CD4-positive, CD25-positive, alpha-beta regulatory T cell (primary cell): ENCODE data around the gene RPL13. TPM values are rescaled to one million over a fixed set of nuclear protein-coding genes. Genes with fewer than 3 reads are reported as not detected.

Source experiments
- ATAC-seq, 2 donors: fragments of 150-1000 bp; cut with Tn5 transposase; one replicate each; pipeline ENCODE4 v1.10.0; 2021; ENCODE audit warnings: low read depth in 2 of 2, moderate number of reproducible peaks in 2 of 2, moderate library complexity in 1 of 2
- DNase-seq, 3 donors: peaks; one replicate each; pipeline versions ENCODE4 v3.0.0 to v3.0.0-alpha.2; 2012 to 2022; ENCODE audit warnings: mixed read lengths in 1 of 3
- H3K27ac ChIP-seq: one replicate; pipeline ENCODE4 v1.7.0; 2013; ENCODE audit warnings: mild to moderate bottlenecking, low read length; ENCODE audit not compliant: insufficient read depth, poor library complexity, severe bottlenecking
- H3K27me3 ChIP-seq: one replicate; pipeline ENCODE4 v1.7.0; 2013; ENCODE audit warnings: low read length; ENCODE audit not compliant: control insufficient read depth, insufficient read depth
- H3K36me3 ChIP-seq: one replicate; pipeline ENCODE4 v1.7.0; 2013; ENCODE audit warnings: mild to moderate bottlenecking, low read length, moderate library complexity; ENCODE audit not compliant: control insufficient read depth, insufficient read depth
- H3K4me1 ChIP-seq: 2 replicates; pipeline ENCODE4 v1.7.0; 2013; ENCODE audit warnings: mild to moderate bottlenecking, low read length; ENCODE audit not compliant: insufficient read depth, control insufficient read depth, poor library complexity, severe bottlenecking
- H3K4me3 ChIP-seq: one replicate; pipeline ENCODE4 v1.7.0; 2013; ENCODE audit warnings: low read depth, mild to moderate bottlenecking, low read length, moderate library complexity
- H3K9me3 ChIP-seq, 2 experiments: 1 replicate in 1 of 2; 2 replicates in 1 of 2; pipeline ENCODE4 v1.7.0; 2013; ENCODE audit warnings: low read length in 2 of 2, mild to moderate bottlenecking in 1 of 2, moderate library complexity in 1 of 2; ENCODE audit not compliant: control insufficient read depth in 2 of 2
- H3K27ac Mint-ChIP-seq, 3 donors: one replicate each; pipeline ENCODE4 v1.8.0; 2020 to 2022; ENCODE audit warnings: mild to moderate bottlenecking in 3 of 3, mixed read lengths in 3 of 3, moderate library complexity in 2 of 3
- H3K27me3 Mint-ChIP-seq: one replicate; pipeline ENCODE4 v1.8.0; 2022; ENCODE audit warnings: mild to moderate bottlenecking, mixed read lengths
- H3K36me3 Mint-ChIP-seq: one replicate; pipeline ENCODE4 v1.8.0; 2020; ENCODE audit warnings: mixed read lengths
- H3K4me1 Mint-ChIP-seq, 4 donors: one replicate each; pipeline ENCODE4 v1.8.0; 2020 to 2022; ENCODE audit warnings: mixed read lengths in 4 of 4, mild to moderate bottlenecking in 1 of 4
- H3K4me3 Mint-ChIP-seq, 4 donors: one replicate each; pipeline ENCODE4 v1.8.0; 2020 to 2022; ENCODE audit warnings: mild to moderate bottlenecking in 4 of 4, mixed read lengths in 4 of 4, moderate library complexity in 3 of 4
- H3K9me3 Mint-ChIP-seq, 7 donors: one replicate each; pipeline ENCODE4 v1.8.0; 2020 to 2022; ENCODE audit warnings: mixed read lengths in 7 of 7, mild to moderate bottlenecking in 3 of 7, moderate library complexity in 2 of 7
- polyA plus RNA-seq, 4 donors: library from polyadenylated mRNA; unstranded; fragments of 300-500 nt; fragmentation: Illumina TruSeq; gene quantifications; one replicate each; pipeline ENCODE4 v1.2.3, GENCODE V29; 2021
- total RNA-seq: library from RNA; stranded (reverse); gene quantifications from one replicate; pipeline ENCODE4 v1.2.3, GENCODE V29; 2022

The RPL13 gene
- total and polyA plus RNA-seq, 5 donors from 2014 or later: 3,164 to 6,519 (median 4,220) TPM

GRCh38 chr16:89589241-89589926 is 28.9 kb downstream of the RPL13 start:
- Histone ChIP-seq H3K4me3 (no peak overlapping the region), H3K27me3 (no peaks in the 10 kb centered on the region), H3K4me1 (peaks cover 13% of the 10 kb centered on the region), H3K27ac (no peak overlapping the region), H3K9me3 (no peaks in the 10 kb centered on the region), H3K36me3 (no peaks in the 10 kb centered on the region)
- no peak overlapping the region for H3K4me3 Mint-ChIP-seq
- H3K9me3 Mint-ChIP-seq: no peaks in the 10 kb centered on the region
- H3K27me3 Mint-ChIP-seq: no peaks in the 10 kb centered on the region
- DNase-seq (no peak), ATAC-seq (no peak)
- H3K4me1 Mint-ChIP-seq: peaks cover 1 to 13% (median 7%) of the 10 kb centered on the region in 4 donors
- H3K27ac Mint-ChIP-seq: no peak overlapping the region
- no peaks in the 10 kb centered on the region for H3K36me3 Mint-ChIP-seq

- Mint-ChIP-seq H3K27me3 (no peaks in the 10 kb centered on the region), H3K27ac (peak overlapping the region in 1 of 3 donors; percentile 83), H3K9me3 (no peaks in the 10 kb centered on the region), H3K36me3 (no peaks in the 10 kb centered on the region), H3K4me3 (peak overlapping the region in 3 of 4 donors; percentile 35 to 65 (median 44)), H3K4me1 (peaks cover 1 to 10% (median 7%) of the 10 kb centered on the region in 4 donors)
- no peak overlapping the region for H3K27ac ChIP-seq
- DNase-seq (peak in 2 of 3 donors; percentile 61 to 71), ATAC-seq (peak; percentile 70 to 86)
- H3K9me3 ChIP-seq: no peaks in the 10 kb centered on the region
- H3K27me3 ChIP-seq: no peaks in the 10 kb centered on the region
- H3K36me3 ChIP-seq: no peaks in the 10 kb centered on the region
- peak overlapping the region; percentile 50 for H3K4me3 ChIP-seq
- peaks cover 13% of the 10 kb centered on the region for H3K4me1 ChIP-seq
Measured at GRCh38 chr16:89593841-89594240, 33.4 kb downstream of the RPL13 start.

GRCh38 chr16:89595330-89596060 is 35.0 kb downstream of the RPL13 start:
- H3K27me3 Mint-ChIP-seq: no peaks in the 10 kb centered on the region
- H3K4me3 ChIP-seq: no peak overlapping the region
- H3K27ac ChIP-seq: no peak overlapping the region
- no peaks in the 10 kb centered on the region for H3K36me3 ChIP-seq
- H3K9me3 ChIP-seq: no peaks in the 10 kb centered on the region
- DNase-seq (no peak), ATAC-seq (no peak)
- H3K4me3 Mint-ChIP-seq: no peak overlapping the region
- peaks cover 13% of the 10 kb centered on the region for H3K4me1 ChIP-seq
- H3K9me3 Mint-ChIP-seq: no peaks in the 10 kb centered on the region
- no peak overlapping the region for H3K27ac Mint-ChIP-seq
- H3K27me3 ChIP-seq: no peaks in the 10 kb centered on the region
- H3K4me1 Mint-ChIP-seq: peaks cover 1 to 10% (median 7%) of the 10 kb centered on the region in 4 donors
- no peaks in the 10 kb centered on the region for H3K36me3 Mint-ChIP-seq

GRCh38 chr16:89596061-89596689 is 35.7 kb downstream of the RPL13 start:
- Mint-ChIP-seq H3K27ac (no peak overlapping the region), H3K27me3 (no peaks in the 10 kb centered on the region), H3K9me3 (no peaks in the 10 kb centered on the region), H3K4me3 (no peak overlapping the region), H3K4me1 (peaks cover 1 to 10% (median 7%) of the 10 kb centered on the region in 4 donors), H3K36me3 (no peaks in the 10 kb centered on the region)
- Histone ChIP-seq H3K4me1 (peaks cover 13% of the 10 kb centered on the region), H3K4me3 (no peak overlapping the region), H3K27me3 (no peaks in the 10 kb centered on the region), H3K27ac (no peak overlapping the region), H3K36me3 (no peaks in the 10 kb centered on the region), H3K9me3 (no peaks in the 10 kb centered on the region)
- DNase-seq (no peak), ATAC-seq (no peak)

GRCh38 chr16:89596957-89597649 is 36.6 kb downstream of the RPL13 start:
- DNase-seq (no peak), ATAC-seq (no peak)
- Mint-ChIP-seq H3K4me3 (no peak overlapping the region), H3K27me3 (peaks cover under 1% of the 10 kb centered on the region), H3K36me3 (no peaks in the 10 kb centered on the region), H3K27ac (no peak overlapping the region), H3K4me1 (peaks cover 1 to 12% (median 7%) of the 10 kb centered on the region in 4 donors), H3K9me3 (no peaks in the 10 kb centered on the region)
- Histone ChIP-seq H3K9me3 (no peaks in the 10 kb centered on the region), H3K4me1 (peaks cover 16% of the 10 kb centered on the region), H3K36me3 (no peaks in the 10 kb centered on the region), H3K4me3 (no peak overlapping the region), H3K27me3 (no peaks in the 10 kb centered on the region), H3K27ac (no peak overlapping the region)

GRCh38 chr16:89598199-89598598 is 37.7 kb downstream of the RPL13 start:
- H3K27ac ChIP-seq: no peak overlapping the region
- peaks cover 8% of the 10 kb centered on the region for H3K27me3 Mint-ChIP-seq
- no peaks in the 10 kb centered on the region for H3K9me3 Mint-ChIP-seq

GRCh38 chr16:89599451-89599858 is 39.0 kb downstream of the RPL13 start:
- no peaks in the 10 kb centered on the region for H3K36me3 ChIP-seq
- H3K9me3 Mint-ChIP-seq: no peaks in the 10 kb centered on the region
- H3K27ac Mint-ChIP-seq: peak overlapping the region in 2 of 3 donors; percentile 51 to 58
- ATAC-seq (peak in 1 of 2 donors; percentile 16), DNase-seq (peak in 1 of 3 donors; percentile 32)
- H3K4me3 ChIP-seq: no peak overlapping the region
- H3K4me3 Mint-ChIP-seq: no peak overlapping the region
- no peaks in the 10 kb centered on the region for H3K36me3 Mint-ChIP-seq
- no peak overlapping the region for H3K27ac ChIP-seq
- H3K9me3 ChIP-seq: no peaks in the 10 kb centered on the region
- peaks cover 8% of the 10 kb centered on the region for H3K27me3 Mint-ChIP-seq
- H3K4me1 Mint-ChIP-seq: peaks cover 0 to 12% (median 4%) of the 10 kb centered on the region in 4 donors
- peaks cover 13% of the 10 kb centered on the region for H3K4me1 ChIP-seq
- no peaks in the 10 kb centered on the region for H3K27me3 ChIP-seq

More at GRCh38 chr16:89598199-89598598, 37.7 kb downstream of the RPL13 start:
- ATAC-seq (no peak), DNase-seq (no peak)
- no peaks in the 10 kb centered on the region for H3K9me3 ChIP-seq
- H3K27me3 ChIP-seq: no peaks in the 10 kb centered on the region
- no peaks in the 10 kb centered on the region for H3K36me3 ChIP-seq
- H3K4me3 ChIP-seq: no peak overlapping the region
- Mint-ChIP-seq H3K4me3 (no peak overlapping the region), H3K4me1 (peaks cover 4 to 23% (median 10%) of the 10 kb centered on the region in 4 donors), H3K27ac (no peak overlapping the region), H3K36me3 (no peaks in the 10 kb centered on the region)
- peaks cover 25% of the 10 kb centered on the region for H3K4me1 ChIP-seq
